Hepatocyte (in vitro differentiated cells): ENCODE results near the gene SDK1. TPM values are rescaled to one million over a fixed set of nuclear protein-coding genes. Genes with fewer than 3 reads are reported as not detected.

Source experiments
- DNase-seq: peaks from one replicate; pipeline ENCODE4 v3.0.0-alpha.2; 2016; ENCODE audit warnings: low spot score
- H2AFZ ChIP-seq: fragments of 200-600 bp; sonication (generic); 2 replicates; pipeline ENCODE4 v1.6.0; 2016; ENCODE audit warnings: antibody characterized with exemption, mild to moderate bottlenecking
- H3K27ac ChIP-seq: fragments of 200-600 bp; sonication (generic); 2 replicates; pipeline ENCODE4 v1.5.1; 2016; ENCODE audit warnings: mild to moderate bottlenecking
- H3K27me3 ChIP-seq: fragments of 200-600 bp; sonication (generic); 2 replicates; pipeline ENCODE4 v1.6.1; 2016
- H3K36me3 ChIP-seq: fragments of 200-600 bp; sonication (generic); replicated peaks from 2 replicates; pipeline ENCODE4 v1.5.1; 2016; ENCODE audit warnings: low read depth; ENCODE audit not compliant: insufficient read depth
- H3K4me1 ChIP-seq: fragments of 200-600 bp; sonication (generic); 2 replicates; pipeline ENCODE4 v1.5.1; 2016; ENCODE audit warnings: mild to moderate bottlenecking, moderate library complexity; ENCODE audit not compliant: insufficient read depth
- H3K4me2 ChIP-seq: fragments of 200-600 bp; sonication (generic); 2 replicates; pipeline ENCODE4 v1.6.0; 2016
- H3K4me3 ChIP-seq: fragments of 200-600 bp; sonication (generic); 2 replicates; pipeline ENCODE4 v1.5.1; 2016; ENCODE audit warnings: mild to moderate bottlenecking
- H3K79me2 ChIP-seq: fragments of 200-600 bp; sonication (generic); 2 replicates; pipeline ENCODE4 v1.6.0; 2017; ENCODE audit warnings: mild to moderate bottlenecking
- H3K9me2 ChIP-seq: fragments of 200-600 bp; sonication (generic); replicated peaks from 2 replicates; pipeline ENCODE4 v1.6.0; 2017; ENCODE audit warnings: mild to moderate bottlenecking; ENCODE audit not compliant: insufficient read depth
- H3K9me3 ChIP-seq: fragments of 200-600 bp; sonication (generic); 2 replicates; pipeline ENCODE4 v1.5.1; 2016; ENCODE audit warnings: low read depth, mild to moderate bottlenecking
- H4K20me1 ChIP-seq: fragments of 200-600 bp; sonication (generic); 2 replicates; pipeline ENCODE4 v1.6.0; 2016; ENCODE audit warnings: mild to moderate bottlenecking; ENCODE audit not compliant: insufficient read depth, poor library complexity, severe bottlenecking
- EZH2 ChIP-seq: fragments of 200-600 bp; sonication (generic); IDR thresholded peaks from 2 replicates; pipeline ENCODE4 v1.6.1; 2016; ENCODE audit warnings: antibody characterized with exemption, mild to moderate bottlenecking, borderline replicate concordance
- EZH2phosphoT487 ChIP-seq: fragments of 200-600 bp; sonication (generic); IDR thresholded peaks from one replicate; pipeline ENCODE4 v1.6.1; 2018; ENCODE audit warnings: antibody characterized with exemption, mild to moderate bottlenecking, low read depth, moderate library complexity; ENCODE audit not compliant: unreplicated experiment, severe bottlenecking
- WGBS: methylation state at CpG from one replicate; pipeline ENCODE4 v1.1.6; 2016; ENCODE audit warnings: low lambda C conversion rate; ENCODE audit errors: missing lambda C conversion rate; 5-methylcytosine and 5-hydroxymethylcytosine counted together
- polyA plus RNA-seq: library from polyadenylated mRNA; unstranded; fragments of >200 nt; fragmentation: Nextera tagmentation; extraction: Ambion mirVana; gene quantifications from 2 replicates; pipeline ENCODE4 v1.2.1, GENCODE V29; 2016
- total RNA-seq: library from RNA; depleted of rRNA; stranded (reverse); fragments of >200 nt; gene quantifications from 2 replicates; pipeline ENCODE4 v1.2.3, GENCODE V29; 2014
- TF ChIP-seq, protein P1 (sequence below): fragments of 200-600 bp; sonication (generic); IDR thresholded peaks from 2 replicates; pipeline ENCODE4 v1.5.1; 2016; ENCODE audit warnings: antibody characterized with exemption, mild to moderate bottlenecking; ENCODE audit not compliant: poor library complexity

The SDK1 gene
- total and polyA plus RNA-seq, 2 experiments from 2014 or later: 4.3 to 10.0 TPM

DNA sequence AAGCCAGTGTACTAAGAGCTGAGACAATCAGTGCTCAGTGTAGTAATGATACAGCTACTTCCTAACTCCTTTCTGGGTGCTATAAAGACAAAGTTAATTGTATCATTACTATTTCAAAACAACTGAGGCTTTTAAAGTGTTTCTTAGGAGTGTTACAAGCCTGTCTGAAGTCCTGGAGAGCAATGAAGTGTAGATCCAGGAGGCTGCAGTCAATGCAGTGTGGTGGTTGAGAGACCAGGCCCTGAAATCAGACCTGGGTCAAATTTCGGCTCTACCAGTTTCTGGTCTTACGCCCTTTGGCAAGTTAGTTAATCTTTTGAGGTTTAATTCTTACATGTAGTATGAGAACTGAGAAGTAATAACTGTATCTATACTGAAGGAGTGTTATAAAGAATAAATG, 387.0 kb downstream of the SDK1 start:
- no peak overlapping the region for H2AFZ ChIP-seq
- no peak overlapping the region for H3K4me2 ChIP-seq
- no peaks in the 10 kb centered on the region for H3K9me2 ChIP-seq
- H3K9me3 ChIP-seq: no peaks in the 10 kb centered on the region
- H4K20me1 ChIP-seq: no peaks in the 10 kb centered on the region
- H3K36me3 ChIP-seq: no peaks in the 10 kb centered on the region
- H3K27me3 ChIP-seq: no peaks in the 10 kb centered on the region
- no peak for DNase-seq
- no peak overlapping the region for H3K4me3 ChIP-seq
- H3K79me2 ChIP-seq: no peaks in the 10 kb centered on the region
- peaks cover 3% of the 10 kb centered on the region for H3K4me1 ChIP-seq
- H3K27ac ChIP-seq: no peak overlapping the region
- WGBS: 88% methylated on average over 2 of the region's 2 CpGs
- no peak for TF ChIP-seq EZH2phosphoT487

- Histone ChIP-seq H3K36me3 (no peaks in the 10 kb centered on the region), H3K27me3 (no peaks in the 10 kb centered on the region), H3K4me1 (peaks cover 2% of the 10 kb centered on the region), H3K79me2 (no peaks in the 10 kb centered on the region), H3K4me2 (no peak overlapping the region), H2AFZ (no peak overlapping the region), H3K27ac (no peak overlapping the region), H3K9me3 (no peaks in the 10 kb centered on the region), H4K20me1 (no peaks in the 10 kb centered on the region), H3K9me2 (no peaks in the 10 kb centered on the region), H3K4me3 (no peak overlapping the region)
- TF ChIP-seq EZH2 (no peak), EZH2phosphoT487 (no peak)
- TF ChIP-seq, protein P1, sequence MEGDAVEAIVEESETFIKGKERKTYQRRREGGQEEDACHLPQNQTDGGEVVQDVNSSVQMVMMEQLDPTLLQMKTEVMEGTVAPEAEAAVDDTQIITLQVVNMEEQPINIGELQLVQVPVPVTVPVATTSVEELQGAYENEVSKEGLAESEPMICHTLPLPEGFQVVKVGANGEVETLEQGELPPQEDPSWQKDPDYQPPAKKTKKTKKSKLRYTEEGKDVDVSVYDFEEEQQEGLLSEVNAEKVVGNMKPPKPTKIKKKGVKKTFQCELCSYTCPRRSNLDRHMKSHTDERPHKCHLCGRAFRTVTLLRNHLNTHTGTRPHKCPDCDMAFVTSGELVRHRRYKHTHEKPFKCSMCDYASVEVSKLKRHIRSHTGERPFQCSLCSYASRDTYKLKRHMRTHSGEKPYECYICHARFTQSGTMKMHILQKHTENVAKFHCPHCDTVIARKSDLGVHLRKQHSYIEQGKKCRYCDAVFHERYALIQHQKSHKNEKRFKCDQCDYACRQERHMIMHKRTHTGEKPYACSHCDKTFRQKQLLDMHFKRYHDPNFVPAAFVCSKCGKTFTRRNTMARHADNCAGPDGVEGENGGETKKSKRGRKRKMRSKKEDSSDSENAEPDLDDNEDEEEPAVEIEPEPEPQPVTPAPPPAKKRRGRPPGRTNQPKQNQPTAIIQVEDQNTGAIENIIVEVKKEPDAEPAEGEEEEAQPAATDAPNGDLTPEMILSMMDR: no peak
- DNase-seq: no peak
- 97% methylated on average over 3 of the region's 3 CpGs for WGBS
Measured at GRCh38 chr7:3688842-3689241, 387.8 kb downstream of the SDK1 start.

DNA sequence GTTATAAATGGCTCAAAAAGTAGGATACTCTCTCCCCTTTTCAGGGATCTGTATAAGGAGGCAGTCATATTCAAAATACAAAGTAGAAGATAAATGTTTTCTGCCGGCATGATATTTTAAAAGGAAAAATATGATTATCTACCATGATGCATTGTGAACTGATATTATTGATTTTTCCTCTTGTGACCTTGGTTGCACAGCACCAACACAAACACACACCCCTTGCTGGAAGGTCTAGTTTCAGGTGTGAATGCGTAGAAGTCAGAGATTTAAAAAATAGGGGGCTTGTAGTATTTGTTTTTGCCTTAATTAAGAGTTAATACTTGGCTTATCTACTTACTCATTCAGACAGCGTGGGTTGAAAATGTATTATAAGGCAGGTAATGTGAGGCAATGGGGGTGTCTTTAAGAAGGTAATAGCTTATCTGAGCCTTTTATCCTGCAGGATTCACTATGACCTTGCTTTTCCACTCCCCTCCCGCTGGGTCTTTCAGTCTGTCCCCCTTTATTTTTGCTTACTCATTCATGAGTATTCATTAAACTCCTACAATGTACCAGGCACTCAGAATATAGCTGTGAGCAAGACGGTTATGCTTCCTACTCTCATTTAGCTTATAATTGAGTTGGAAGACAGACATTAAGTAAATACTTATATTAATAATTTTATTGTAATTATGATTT, 390.6 kb downstream of the SDK1 start:
- H3K4me3 ChIP-seq: no peak overlapping the region

GRCh38 chr7:3695602-3696001, 394.6 kb downstream of the SDK1 start:
- WGBS: 93% methylated on average over 6 of the region's 6 CpGs
- DNase-seq: no peak
- H4K20me1 ChIP-seq: no peaks in the 10 kb centered on the region
- no peaks in the 10 kb centered on the region for H3K79me2 ChIP-seq
- no peak overlapping the region for H2AFZ ChIP-seq
- H3K27ac ChIP-seq: no peak overlapping the region
- H3K4me1 ChIP-seq: no peaks in the 10 kb centered on the region
- TF ChIP-seq EZH2 (no peak), EZH2phosphoT487 (no peak)
- TF ChIP-seq, protein P1: no peak
- no peaks in the 10 kb centered on the region for H3K9me2 ChIP-seq
- no peaks in the 10 kb centered on the region for H3K9me3 ChIP-seq
- no peaks in the 10 kb centered on the region for H3K27me3 ChIP-seq
- H3K36me3 ChIP-seq: no peaks in the 10 kb centered on the region
- H3K4me2 ChIP-seq: no peak overlapping the region
- H3K4me3 ChIP-seq: no peak overlapping the region

More for the DNA sequence above, 390.6 kb downstream of the SDK1 start:
- no peaks in the 10 kb centered on the region for H4K20me1 ChIP-seq
- no peaks in the 10 kb centered on the region for H3K4me1 ChIP-seq
- H3K4me2 ChIP-seq: no peak overlapping the region
- DNase-seq: no peak
- H2AFZ ChIP-seq: no peak overlapping the region
- H3K27me3 ChIP-seq: no peaks in the 10 kb centered on the region
- no peak overlapping the region for H3K27ac ChIP-seq
- no peaks in the 10 kb centered on the region for H3K79me2 ChIP-seq
- H3K9me2 ChIP-seq: no peaks in the 10 kb centered on the region
- no peaks in the 10 kb centered on the region for H3K9me3 ChIP-seq
- TF ChIP-seq EZH2: no peak
- TF ChIP-seq, protein P1: no peak
- no peak for TF ChIP-seq EZH2phosphoT487
- 82% methylated on average over 5 of the region's 5 CpGs for WGBS
- H3K36me3 ChIP-seq: no peaks in the 10 kb centered on the region
